CD14-positive monocyte (primary cell): Measurements from ENCODE around the gene TUBB4B. TPM values are rescaled to one million over a fixed set of nuclear protein-coding genes. Genes with fewer than 3 reads are reported as not detected.

ENCODE experiments used
- DNase-seq, 3 donors: peaks; one replicate each; pipeline ENCODE4 v3.0.0-alpha.2; 2011 to 2022
- H2AFZ ChIP-seq: 2 replicates; pipeline ENCODE4 v1.6.0; 2012; ENCODE audit warnings: mild to moderate bottlenecking, low read depth, low read length, inconsistent platforms; ENCODE audit not compliant: insufficient read depth, poor library complexity, severe bottlenecking
- H3K27ac ChIP-seq, 2 donors: 1 replicate in 1 of 2; 2 replicates in 1 of 2; pipeline ENCODE4 v1.5.1; 2012 to 2013; ENCODE audit warnings: low read length in 2 of 2, control low read depth in 1 of 2, inconsistent platforms in 1 of 2, low read depth in 1 of 2, mild to moderate bottlenecking in 1 of 2
- H3K27me3 ChIP-seq, 2 donors: one replicate each; pipeline versions ENCODE4 v1.6.0 to v1.6.1; 2011 to 2013; ENCODE audit warnings: low read length in 2 of 2; ENCODE audit not compliant: control insufficient read depth in 2 of 2, insufficient read depth in 2 of 2
- H3K36me3 ChIP-seq, 2 donors: replicated peaks in 1 of 2; 1 replicate in 1 of 2; 2 replicates in 1 of 2; pipeline versions ENCODE4 v1.5.1 to v1.6.1; 2012 to 2013; ENCODE audit warnings: low read length in 2 of 2, control low read depth in 1 of 2, inconsistent platforms in 1 of 2, mild to moderate bottlenecking in 1 of 2; ENCODE audit not compliant: insufficient read depth in 2 of 2, control insufficient read depth in 1 of 2
- H3K4me1 ChIP-seq, 2 donors: 1 replicate in 1 of 2; 2 replicates in 1 of 2; pipeline versions ENCODE4 v1.5.1 to v1.6.1; 2012 to 2013; ENCODE audit warnings: low read length in 2 of 2, control low read depth in 1 of 2, inconsistent platforms in 1 of 2, mild to moderate bottlenecking in 1 of 2, moderate library complexity in 1 of 2; ENCODE audit not compliant: insufficient read depth in 2 of 2, control insufficient read depth in 1 of 2
- H3K4me2 ChIP-seq: replicated peaks from 2 replicates; pipeline ENCODE3; 2012; ENCODE audit warnings: low read length, moderate library complexity, mild to moderate bottlenecking; ENCODE audit not compliant: poor library complexity, severe bottlenecking; ENCODE audit errors: extremely low read depth
- H3K4me3 ChIP-seq, 3 experiments: fragments of 200-600 bp in 1 of 3; sonication (generic) in 1 of 3; replicated peaks in 1 of 3; 1 replicate in 2 of 3; 2 replicates in 1 of 3; pipeline ENCODE4 v1.5.1; 2011 to 2013; ENCODE audit warnings: low read length in 3 of 3, mild to moderate bottlenecking in 3 of 3, control low read depth in 2 of 3, low read depth in 2 of 3, inconsistent platforms in 1 of 3, moderate library complexity in 1 of 3
- H3K79me2 ChIP-seq: 2 replicates; pipeline ENCODE4 v1.6.0; 2012; ENCODE audit warnings: mild to moderate bottlenecking, control low read depth, inconsistent platforms, low read length, moderate library complexity; ENCODE audit not compliant: insufficient read depth
- H3K9ac ChIP-seq: 2 replicates; pipeline ENCODE4 v1.6.0; 2017; ENCODE audit warnings: low read length, mild to moderate bottlenecking; ENCODE audit not compliant: insufficient read depth, poor library complexity, severe bottlenecking
- H3K9me3 ChIP-seq, 2 donors: replicated peaks in 1 of 2; 1 replicate in 1 of 2; 2 replicates in 1 of 2; pipeline versions ENCODE4 v1.5.1 to v1.6.1; 2012 to 2013; ENCODE audit warnings: low read length in 2 of 2, control low read depth in 1 of 2; ENCODE audit not compliant: control insufficient read depth in 1 of 2, insufficient read depth in 1 of 2
- H4K20me1 ChIP-seq: 2 replicates; pipeline ENCODE4 v1.6.0; 2012; ENCODE audit warnings: mild to moderate bottlenecking, low read length, control low read depth, moderate library complexity; ENCODE audit not compliant: insufficient read depth
- H3K27ac Mint-ChIP-seq, 7 donors: one replicate each; pipeline ENCODE4 v1.8.0; 2020; ENCODE audit warnings: mild to moderate bottlenecking in 7 of 7, mixed read lengths in 7 of 7, moderate library complexity in 6 of 7, inconsistent platforms in 2 of 7
- H3K27me3 Mint-ChIP-seq, 3 donors: one replicate each; pipeline ENCODE4 v1.8.0; 2021 to 2022; ENCODE audit warnings: low read depth in 3 of 3, mild to moderate bottlenecking in 3 of 3, mixed read lengths in 3 of 3, moderate library complexity in 3 of 3, inconsistent platforms in 1 of 3
- H3K36me3 Mint-ChIP-seq, 2 donors: one replicate each; pipeline ENCODE4 v1.8.0; 2020; ENCODE audit warnings: mixed read lengths in 2 of 2, inconsistent platforms in 1 of 2, mild to moderate bottlenecking in 1 of 2
- H3K4me1 Mint-ChIP-seq: one replicate; pipeline ENCODE4 v1.8.0; 2020; ENCODE audit warnings: mild to moderate bottlenecking, mixed read lengths
- H3K4me3 Mint-ChIP-seq, 2 donors: one replicate each; pipeline ENCODE4 v1.8.0; 2020; ENCODE audit warnings: mild to moderate bottlenecking in 2 of 2, mixed read lengths in 2 of 2, moderate library complexity in 1 of 2
- H3K9me3 Mint-ChIP-seq, 7 donors: one replicate each; pipeline ENCODE4 v1.8.0; 2020 to 2022; ENCODE audit warnings: mixed read lengths in 7 of 7, mild to moderate bottlenecking in 6 of 7, moderate library complexity in 6 of 7, inconsistent platforms in 2 of 7
- WGBS: methylation state at CpG from one replicate; pipeline ENCODE4 v1.1.5; 2013; ENCODE audit warnings: missing lambda C conversion rate; ENCODE audit not compliant: insufficient coverage; 5-methylcytosine and 5-hydroxymethylcytosine counted together
- intact Hi-C, 2 donors: fragments of 100-400 bp; cut with micrococcal nuclease; formaldehyde crosslinking; loops; one replicate each; pipeline versions ENCODE4 v1.15.0 to v1.15.1; 2023
- polyA plus RNA-seq, 3 donors: library from polyadenylated mRNA; depleted of rRNA in 1 of 3; unstranded in 2 of 3; stranded (reverse) in 1 of 3; fragments of 300-500 nt in 2 of 3; fragments of >200 nt in 1 of 3; fragmentation: Illumina TruSeq in 2 of 3; gene quantifications; 1 replicate in 2 of 3; 2 replicates in 1 of 3; pipeline ENCODE4 v1.2.3, GENCODE V29; 2012 to 2021
- TF ChIP-seq, protein P1 (sequence below): fragments of 200-600 bp; IDR thresholded peaks from one replicate; pipeline ENCODE4 v1.8.0; 2022; ENCODE audit warnings: antibody characterized with exemption, mild to moderate bottlenecking

Gene TUBB4B
- polyA plus RNA-seq, 3 donors: 58.1 to 284 (median 70.8) TPM

DNA sequence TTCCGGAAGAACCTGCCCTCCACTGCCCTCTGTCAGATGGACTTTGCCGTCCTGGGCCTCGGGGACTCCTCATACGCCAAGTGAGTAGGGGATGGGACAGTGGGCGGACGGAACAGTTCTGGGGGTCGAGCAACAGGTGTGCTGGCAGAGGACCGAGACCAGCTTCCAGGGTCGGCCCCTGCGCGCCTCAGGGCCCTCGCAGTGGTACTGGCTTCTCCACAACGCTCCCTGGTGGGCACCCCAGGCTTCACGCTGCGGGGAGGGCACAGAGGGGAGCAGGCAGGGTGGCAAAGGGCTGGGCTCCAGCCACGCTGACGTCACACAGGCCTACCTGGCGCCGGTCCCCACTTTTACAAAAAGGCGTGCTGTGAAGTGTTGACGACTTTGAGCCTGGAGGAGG is 28.6 kb upstream of the TUBB4B start:
- Mint-ChIP-seq H3K36me3 (peaks cover 31 to 64% of the 10 kb centered on the region in 2 donors), H3K4me1 (peaks cover under 1% of the 10 kb centered on the region), H3K9me3 (no peaks in the 10 kb centered on the region), H3K4me3 (no peak overlapping the region), H3K27me3 (peaks cover 0 to 4% (median 0%) of the 10 kb centered on the region in 3 donors), H3K27ac (no peak overlapping the region)
- H3K79me2 ChIP-seq: peaks cover 2% of the 10 kb centered on the region
- H2AFZ ChIP-seq: no peak overlapping the region
- H3K4me3 ChIP-seq: no peak overlapping the region
- no peaks in the 10 kb centered on the region for H3K27me3 ChIP-seq
- H3K4me1 ChIP-seq: peaks cover 0 to 8% of the 10 kb centered on the region in 2 donors
- TF ChIP-seq, protein P1, sequence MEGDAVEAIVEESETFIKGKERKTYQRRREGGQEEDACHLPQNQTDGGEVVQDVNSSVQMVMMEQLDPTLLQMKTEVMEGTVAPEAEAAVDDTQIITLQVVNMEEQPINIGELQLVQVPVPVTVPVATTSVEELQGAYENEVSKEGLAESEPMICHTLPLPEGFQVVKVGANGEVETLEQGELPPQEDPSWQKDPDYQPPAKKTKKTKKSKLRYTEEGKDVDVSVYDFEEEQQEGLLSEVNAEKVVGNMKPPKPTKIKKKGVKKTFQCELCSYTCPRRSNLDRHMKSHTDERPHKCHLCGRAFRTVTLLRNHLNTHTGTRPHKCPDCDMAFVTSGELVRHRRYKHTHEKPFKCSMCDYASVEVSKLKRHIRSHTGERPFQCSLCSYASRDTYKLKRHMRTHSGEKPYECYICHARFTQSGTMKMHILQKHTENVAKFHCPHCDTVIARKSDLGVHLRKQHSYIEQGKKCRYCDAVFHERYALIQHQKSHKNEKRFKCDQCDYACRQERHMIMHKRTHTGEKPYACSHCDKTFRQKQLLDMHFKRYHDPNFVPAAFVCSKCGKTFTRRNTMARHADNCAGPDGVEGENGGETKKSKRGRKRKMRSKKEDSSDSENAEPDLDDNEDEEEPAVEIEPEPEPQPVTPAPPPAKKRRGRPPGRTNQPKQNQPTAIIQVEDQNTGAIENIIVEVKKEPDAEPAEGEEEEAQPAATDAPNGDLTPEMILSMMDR: no peak
- intact Hi-C loops: no loop called here
- no peaks in the 10 kb centered on the region for H3K9me3 ChIP-seq
- no peak for DNase-seq
- no peak overlapping the region for H3K9ac ChIP-seq
- H4K20me1 ChIP-seq: no peaks in the 10 kb centered on the region
- H3K4me2 ChIP-seq: no peak overlapping the region
- H3K36me3 ChIP-seq: peaks cover 34 to 54% of the 10 kb centered on the region in 2 donors
- WGBS: 95% methylated on average over 21 of the region's 21 CpGs
- H3K27ac ChIP-seq: no peak overlapping the region

DNA sequence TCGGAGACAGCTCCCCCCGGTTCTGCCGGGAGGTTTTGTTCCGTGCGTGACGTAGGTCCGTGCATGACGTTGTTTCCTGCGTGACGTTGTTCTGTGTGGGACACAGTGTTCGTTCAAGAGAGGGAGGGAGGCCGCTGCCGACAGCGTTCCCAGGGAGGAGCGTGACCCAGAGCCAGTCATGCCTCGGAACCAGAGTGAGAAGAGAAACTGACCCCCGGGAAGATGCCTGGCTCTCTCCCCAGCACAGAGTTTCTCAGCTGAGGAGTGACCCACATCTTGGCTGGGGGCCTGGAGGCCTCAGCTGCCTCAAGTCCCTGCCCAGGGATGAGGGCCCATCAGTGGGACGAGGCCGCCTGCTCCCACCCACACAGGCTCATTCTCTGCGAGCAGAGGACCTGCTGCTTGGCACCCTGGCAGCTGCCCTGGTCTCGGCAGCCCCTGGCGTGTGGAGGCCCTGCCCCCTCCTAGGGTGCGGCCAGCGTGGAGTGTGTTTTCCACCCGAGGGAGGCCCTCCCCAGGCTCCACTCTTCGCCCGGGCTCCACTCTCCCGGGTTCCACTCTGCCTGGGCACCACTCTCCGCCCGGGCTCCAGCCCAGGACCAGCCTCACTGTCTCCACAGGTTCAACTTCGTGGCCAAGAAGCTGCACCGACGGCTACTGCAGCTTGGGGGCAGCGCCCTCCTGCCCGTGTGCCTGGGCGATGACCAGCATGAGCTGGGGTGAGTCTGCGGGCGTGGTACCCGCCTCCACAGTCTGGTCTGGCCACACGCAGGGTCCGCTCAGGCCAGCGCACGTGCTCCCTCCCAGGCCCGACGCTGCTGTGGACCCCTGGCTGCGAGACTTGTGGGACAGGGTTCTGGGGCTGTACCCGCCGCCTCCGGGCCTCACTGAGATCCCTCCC is 27.7 kb upstream of the TUBB4B start:
- H3K9ac ChIP-seq: no peak overlapping the region
- TF ChIP-seq, protein P1: peak; percentile 9
- H4K20me1 ChIP-seq: no peaks in the 10 kb centered on the region
- no peak overlapping the region for H3K4me3 Mint-ChIP-seq
- 93% methylated on average over 49 of the region's 49 CpGs for WGBS
- H3K9me3 ChIP-seq: no peaks in the 10 kb centered on the region
- DNase-seq: no peak
- H3K4me3 ChIP-seq: no peak overlapping the region
- no peak overlapping the region for H3K4me2 ChIP-seq
- peaks cover 0 to 4% (median 0%) of the 10 kb centered on the region in 3 donors for H3K27me3 Mint-ChIP-seq
- no peaks in the 10 kb centered on the region for H3K9me3 Mint-ChIP-seq
- peaks cover under 1% of the 10 kb centered on the region for H3K4me1 Mint-ChIP-seq
- H2AFZ ChIP-seq: no peak overlapping the region
- H3K36me3 ChIP-seq: peaks cover 34 to 52% of the 10 kb centered on the region in 2 donors
- H3K79me2 ChIP-seq: no peaks in the 10 kb centered on the region
- no peak overlapping the region for H3K27ac ChIP-seq
- no peaks in the 10 kb centered on the region for H3K27me3 ChIP-seq
- H3K4me1 ChIP-seq: peaks cover 0 to 10% of the 10 kb centered on the region in 2 donors
- peak overlapping the region in 1 of 7 donors; percentile 50 for H3K27ac Mint-ChIP-seq
- peaks cover 27 to 58% of the 10 kb centered on the region in 2 donors for H3K36me3 Mint-ChIP-seq
- intact Hi-C loops: no loop called here
